Nephron (organoid): ENCODE data around the gene NLRP6.

Source experiments
- H3K27ac Mint-ChIP-seq, 3 experiments: 2 replicates each; pipeline ENCODE4 v1.8.0; 2020; ENCODE audit warnings: mixed read lengths in 3 of 3, mild to moderate bottlenecking in 2 of 3, moderate library complexity in 1 of 3
- H3K27me3 Mint-ChIP-seq: 2 replicates; pipeline ENCODE4 v1.8.0; 2021; ENCODE audit warnings: low read depth, mild to moderate bottlenecking, moderate library complexity, mixed read lengths
- H3K36me3 Mint-ChIP-seq: 2 replicates; pipeline ENCODE4 v1.8.0; 2020; ENCODE audit warnings: low read depth, mixed read lengths
- H3K4me1 Mint-ChIP-seq: 2 replicates; pipeline ENCODE4 v1.8.0; 2020; ENCODE audit warnings: mixed read lengths
- H3K4me3 Mint-ChIP-seq, 3 experiments: 2 replicates each; pipeline ENCODE4 v1.8.0; 2020; ENCODE audit warnings: mild to moderate bottlenecking in 3 of 3, mixed read lengths in 3 of 3, moderate library complexity in 2 of 3
- H3K9me3 Mint-ChIP-seq: 2 replicates; pipeline ENCODE4 v1.8.0; 2020; ENCODE audit warnings: mixed read lengths
- CTCF ChIP-seq, 3 experiments: fragments of 200-600 bp; sonication (generic); IDR thresholded peaks; one replicate each; pipeline ENCODE4 v1.5.0; 2021; ENCODE audit warnings: antibody characterized with exemption in 3 of 3; ENCODE audit not compliant: unreplicated experiment in 3 of 3

Gene NLRP6

DNA sequence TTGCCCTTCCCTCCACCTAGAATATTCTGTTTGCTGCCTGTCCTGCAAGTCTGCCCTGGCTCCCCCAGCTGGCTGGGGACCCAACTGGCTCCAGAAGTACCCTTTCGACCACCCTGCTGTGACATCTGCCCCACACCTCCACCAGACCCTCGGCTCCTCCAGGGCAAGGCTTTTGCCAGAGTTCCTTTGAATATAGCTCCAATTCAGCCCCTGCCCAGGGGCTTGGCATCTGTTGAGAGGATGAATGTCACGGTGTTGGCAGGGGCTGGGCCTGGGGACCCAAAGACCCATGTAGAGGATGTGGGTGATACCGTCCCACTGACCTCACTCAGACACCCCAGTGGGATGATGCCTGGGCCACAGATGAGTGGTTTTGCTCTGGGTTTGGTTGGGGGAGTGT lies 4.0 kb downstream of the NLRP6 start:
- peak overlapping the region in 1 of 3 experiments; percentile 80 for H3K27ac Mint-ChIP-seq
- peaks cover 14% of the 10 kb centered on the region for H3K27me3 Mint-ChIP-seq
- no peaks in the 10 kb centered on the region for H3K36me3 Mint-ChIP-seq
- H3K4me3 Mint-ChIP-seq = no peak overlapping the region
- no peaks in the 10 kb centered on the region for H3K9me3 Mint-ChIP-seq
- no peak for TF ChIP-seq CTCF (IDR thresholded peaks at IDR 0.05; ENCODE audit: unreplicated experiment in 3 of 3)
- peaks cover 15% of the 10 kb centered on the region for H3K4me1 Mint-ChIP-seq

- no peak for TF ChIP-seq CTCF (IDR thresholded peaks at IDR 0.05; ENCODE audit: unreplicated experiment in 3 of 3)
- Mint-ChIP-seq H3K27ac (peak overlapping the region; percentile 44 to 80 (median 58)), H3K4me3 (peak overlapping the region; percentile 5 to 30 (median 18)), H3K27me3 (peaks cover 14% of the 10 kb centered on the region), H3K4me1 (peaks cover 16% of the 10 kb centered on the region), H3K36me3 (no peaks in the 10 kb centered on the region), H3K9me3 (no peaks in the 10 kb centered on the region)
Measured at GRCh38 chr11:282630-283360, 4.6 kb downstream of the NLRP6 start.

DNA sequence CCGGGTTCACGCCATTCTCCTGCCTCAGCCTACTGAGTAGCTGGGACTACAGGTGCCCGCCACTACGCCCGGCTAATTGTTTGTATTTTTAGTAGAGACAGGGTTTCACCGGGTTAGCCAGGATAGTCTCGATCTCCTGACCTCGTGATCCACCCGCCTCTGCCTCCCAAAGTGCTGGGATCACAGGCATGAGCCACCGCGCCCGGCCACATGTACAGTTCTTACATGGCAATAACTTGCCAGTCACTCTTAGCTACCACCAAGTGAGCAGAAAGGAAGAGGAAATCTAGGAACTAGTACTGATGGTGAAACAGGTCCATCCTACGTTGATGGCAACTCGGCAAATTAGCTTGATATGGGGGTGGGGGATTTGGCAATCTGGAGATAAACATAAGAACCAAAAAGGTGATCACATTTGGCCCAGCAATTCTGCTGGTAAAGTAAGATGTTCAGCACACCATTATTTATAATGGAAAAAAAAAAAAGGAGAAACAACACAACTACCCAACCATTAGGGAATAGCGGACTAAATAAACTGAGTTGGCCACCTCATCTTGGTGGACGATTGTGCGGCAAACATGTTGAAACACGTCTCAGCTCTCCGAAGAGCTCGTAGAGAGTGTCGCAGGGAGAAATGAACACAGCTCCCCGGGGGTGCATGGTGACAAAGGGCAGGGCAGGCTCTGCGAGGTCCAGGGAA lies 5.3 kb downstream of the NLRP6 start:
- Mint-ChIP-seq H3K4me3 (peak overlapping the region in 2 of 3 experiments; percentile 42 to 65), H3K9me3 (no peaks in the 10 kb centered on the region), H3K4me1 (peaks cover 16% of the 10 kb centered on the region), H3K27ac (peak overlapping the region; percentile 44 to 89 (median 84)), H3K36me3 (no peaks in the 10 kb centered on the region), H3K27me3 (peaks cover 14% of the 10 kb centered on the region)
- TF ChIP-seq CTCF (IDR thresholded peaks at IDR 0.05; ENCODE audit: unreplicated experiment in 3 of 3) = no peak

DNA sequence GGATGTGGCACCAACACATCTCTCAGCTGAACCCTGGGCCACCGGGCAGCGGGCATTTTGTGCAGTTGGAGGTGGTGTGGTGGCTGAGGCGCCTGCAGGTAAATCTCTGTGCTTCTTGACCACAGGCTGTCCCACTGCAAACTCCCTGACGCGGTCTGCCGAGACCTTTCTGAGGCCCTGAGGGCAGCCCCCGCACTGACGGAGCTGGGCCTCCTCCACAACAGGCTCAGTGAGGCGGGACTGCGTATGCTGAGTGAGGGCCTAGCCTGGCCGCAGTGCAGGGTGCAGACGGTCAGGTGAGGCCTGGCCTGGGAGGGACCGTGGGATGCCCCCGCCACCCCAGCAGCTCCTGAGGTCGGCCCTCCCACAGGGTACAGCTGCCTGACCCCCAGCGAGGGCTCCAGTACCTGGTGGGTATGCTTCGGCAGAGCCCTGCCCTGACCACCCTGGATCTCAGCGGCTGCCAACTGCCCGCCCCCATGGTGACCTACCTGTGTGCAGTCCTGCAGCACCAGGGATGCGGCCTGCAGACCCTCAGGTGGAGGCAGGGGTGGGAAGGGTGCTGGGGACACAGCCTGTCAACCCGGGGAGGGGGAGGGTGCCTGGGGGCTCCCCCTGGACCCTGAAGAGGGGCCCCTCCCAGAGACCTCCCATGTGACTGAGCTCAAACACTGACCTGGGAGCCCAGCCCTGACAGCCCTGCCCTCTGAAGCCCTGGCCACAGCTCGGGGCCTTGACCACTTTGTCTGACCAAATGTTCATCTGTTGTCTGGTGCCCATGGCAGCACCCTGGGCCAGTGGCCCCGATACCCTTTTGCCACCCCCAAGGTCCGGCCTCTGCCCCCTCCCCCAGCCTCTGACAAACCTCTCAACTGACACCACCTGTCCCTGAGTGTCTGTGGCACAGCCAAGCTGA lies 6.2 kb downstream of the NLRP6 start:
- Mint-ChIP-seq H3K36me3 (no peaks in the 10 kb centered on the region), H3K4me1 (peaks cover 16% of the 10 kb centered on the region), H3K4me3 (no peak overlapping the region), H3K27me3 (peaks cover 14% of the 10 kb centered on the region), H3K27ac (peak overlapping the region; percentile 44 to 90 (median 89)), H3K9me3 (no peaks in the 10 kb centered on the region)
- no peak for TF ChIP-seq CTCF (IDR thresholded peaks at IDR 0.05; ENCODE audit: unreplicated experiment in 3 of 3)

GRCh38 chr11:285021-285893 lies 7.0 kb downstream of the NLRP6 start:
- Mint-ChIP-seq H3K4me3 (peak overlapping the region; percentile 17 to 56 (median 38)), H3K36me3 (no peaks in the 10 kb centered on the region)

More at GRCh38 chr11:285021-285893, 7.0 kb downstream of the NLRP6 start:
- H3K4me1 Mint-ChIP-seq = peaks cover 16% of the 10 kb centered on the region
- H3K27ac Mint-ChIP-seq = peak overlapping the region; percentile 29 to 90 (median 81)
- H3K27me3 Mint-ChIP-seq = peaks cover 14% of the 10 kb centered on the region
- no peak for TF ChIP-seq CTCF (IDR thresholded peaks at IDR 0.05; ENCODE audit: unreplicated experiment in 3 of 3)
- no peaks in the 10 kb centered on the region for H3K9me3 Mint-ChIP-seq
